ENCODE measurements around the gene TTC3.

- peak; percentile 47; the same call in 1 of the 2 replicates for TF ChIP-seq POLR2A (IDR thresholded peaks at IDR 0.05; ENCODE audit: low read depth, low read length)
- TF ChIP-seq TAF1 (IDR thresholded peaks at IDR 0.05; ENCODE audit: borderline replicate concordance, low read depth, low read length) = no peak
- no peak; the same call in 1 of the 2 replicates for TF ChIP-seq POLR2AphosphoS5 (IDR thresholded peaks at IDR 0.05; ENCODE audit: low read depth, low read length)
These were observed 134.5 kb downstream of the TTC3 start for GRCh38 chr21:37207441-37208009.
